ENCODE results near the gene ACTRT3. TPM values are rescaled to one million over a fixed set of nuclear protein-coding genes. Genes with fewer than 3 reads are reported as not detected.

Gene ACTRT3
- total and polyA plus RNA-seq, 2 of the 13 experiments (the other 11 are each of a cell fraction or from before 2014, with no cell fraction given), result 0.42 to 0.97 TPM

DNA sequence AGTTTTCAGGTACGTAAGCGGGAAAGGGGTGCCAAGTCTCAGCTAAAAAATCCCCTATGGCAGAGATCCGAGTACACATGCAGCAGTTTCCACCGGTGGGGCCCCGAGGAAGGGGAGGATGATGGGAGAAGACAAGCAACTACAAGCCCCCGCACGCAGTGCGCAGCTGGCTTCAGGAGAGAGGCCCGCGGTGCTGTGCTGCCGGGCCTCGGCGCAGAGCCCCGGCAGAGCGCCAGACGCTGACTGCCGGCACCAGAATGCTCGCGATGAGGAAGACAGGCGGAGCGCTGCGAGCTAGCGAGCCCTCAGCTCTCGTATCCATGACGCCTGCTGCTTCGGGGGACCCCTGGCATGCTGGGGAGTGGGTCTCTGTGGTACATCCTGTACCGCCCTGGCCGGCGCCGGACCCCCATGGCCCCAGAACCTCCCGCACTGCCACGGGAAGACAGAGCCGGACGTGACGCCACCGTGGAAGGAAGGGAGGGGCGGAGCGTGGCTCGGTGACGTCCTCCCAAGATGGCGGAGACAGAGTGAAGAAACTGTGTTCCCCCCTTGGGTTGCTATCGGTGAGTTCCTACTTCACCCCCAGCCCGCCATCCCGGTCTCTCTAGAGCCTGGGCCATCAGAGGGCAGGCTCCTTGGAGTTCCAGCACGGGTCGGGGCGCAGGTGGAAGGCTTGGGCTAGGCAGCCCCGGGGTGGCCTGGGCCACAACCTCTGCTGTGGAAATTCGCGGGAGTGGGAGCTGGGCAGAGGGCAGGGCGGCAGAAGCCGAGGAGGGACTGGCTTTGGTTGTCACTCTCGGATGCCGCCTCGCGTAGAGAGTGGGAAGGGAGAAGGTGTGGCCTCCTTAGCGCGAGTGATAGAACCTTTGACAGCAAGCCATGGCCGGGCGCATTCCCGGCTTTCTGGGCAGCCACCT, 3.8 kb upstream of the ACTRT3 start, which contains the start of gene MYNN (continued):
- TF ChIP-seq, protein P1, sequence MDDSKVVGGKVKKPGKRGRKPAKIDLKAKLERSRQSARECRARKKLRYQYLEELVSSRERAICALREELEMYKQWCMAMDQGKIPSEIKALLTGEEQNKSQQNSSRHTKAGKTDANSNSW (CRISPR knock-in tag; IDR thresholded peaks at IDR 0.05; ENCODE audit: borderline replicate concordance), result no peak
- TF ChIP-seq ZNF10 (CRISPR knock-in tag; IDR thresholded peaks at IDR 0.05; ENCODE audit: borderline replicate concordance, low read depth), result no peak
- no peak; the same call in 1 of the 2 replicates for TF ChIP-seq RFXAP (CRISPR knock-in tag; IDR thresholded peaks at IDR 0.05; ENCODE audit: borderline replicate concordance)
- TF ChIP-seq ZNF30 (CRISPR knock-in tag; IDR thresholded peaks at IDR 0.05), result no peak
- TF ChIP-seq SOX6 (IDR thresholded peaks at IDR 0.05), result no peak
- peak; percentile 77 for TF ChIP-seq SOX6 (CRISPR knock-in tag; IDR thresholded peaks at IDR 0.05)
- TF ChIP-seq SRY (CRISPR knock-in tag; IDR thresholded peaks at IDR 0.05), result peak; percentile 90
- no peak for TF ChIP-seq ZNF17 (CRISPR knock-in tag; IDR thresholded peaks at IDR 0.05)
- TF ChIP-seq ZNF232 (CRISPR knock-in tag; IDR thresholded peaks at IDR 0.05; ENCODE audit: borderline replicate concordance), result peak; percentile 75
- peak; percentile 94 for TF ChIP-seq ZNF256 (CRISPR knock-in tag; conservative IDR thresholded peaks at IDR 0.05)
- no peak for TF ChIP-seq FOXM1 (CRISPR knock-in tag; IDR thresholded peaks at IDR 0.05)
- no peak for TF ChIP-seq KDM6A (CRISPR knock-in tag; IDR thresholded peaks at IDR 0.05; ENCODE audit: low read depth)
- TF ChIP-seq TGIF2 (CRISPR knock-in tag; IDR thresholded peaks at IDR 0.05), result peak; percentile 77
- TF ChIP-seq, protein P2, sequence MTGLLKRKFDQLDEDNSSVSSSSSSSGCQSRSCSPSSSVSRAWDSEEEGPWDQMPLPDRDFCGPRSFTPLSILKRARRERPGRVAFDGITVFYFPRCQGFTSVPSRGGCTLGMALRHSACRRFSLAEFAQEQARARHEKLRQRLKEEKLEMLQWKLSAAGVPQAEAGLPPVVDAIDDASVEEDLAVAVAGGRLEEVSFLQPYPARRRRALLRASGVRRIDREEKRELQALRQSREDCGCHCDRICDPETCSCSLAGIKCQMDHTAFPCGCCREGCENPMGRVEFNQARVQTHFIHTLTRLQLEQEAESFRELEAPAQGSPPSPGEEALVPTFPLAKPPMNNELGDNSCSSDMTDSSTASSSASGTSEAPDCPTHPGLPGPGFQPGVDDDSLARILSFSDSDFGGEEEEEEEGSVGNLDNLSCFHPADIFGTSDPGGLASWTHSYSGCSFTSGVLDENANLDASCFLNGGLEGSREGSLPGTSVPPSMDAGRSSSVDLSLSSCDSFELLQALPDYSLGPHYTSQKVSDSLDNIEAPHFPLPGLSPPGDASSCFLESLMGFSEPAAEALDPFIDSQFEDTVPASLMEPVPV (CRISPR knock-in tag; IDR thresholded peaks at IDR 0.05), result peak; percentile 71; the same call in 1 of the 2 replicates
- peak; percentile 49; the same call in 2 of the 3 replicates for TF ChIP-seq MXI1 (IDR thresholded peaks at IDR 0.05; ENCODE audit: borderline replicate concordance, low read depth, low read length)
- peak; percentile 89 for TF ChIP-seq ZNF547 (CRISPR knock-in tag; IDR thresholded peaks at IDR 0.05)
- TF ChIP-seq ZZZ3 (CRISPR knock-in tag; IDR thresholded peaks at IDR 0.05; ENCODE audit: borderline replicate concordance), result no peak
- no peak for TF ChIP-seq RXRB (CRISPR knock-in tag; IDR thresholded peaks at IDR 0.05; ENCODE audit: borderline replicate concordance)
- no peak for TF ChIP-seq HNF4G (IDR thresholded peaks at IDR 0.05; ENCODE audit: borderline replicate concordance, low read depth, low read length)
- TF ChIP-seq HNF4G (CRISPR knock-in tag; IDR thresholded peaks at IDR 0.05; ENCODE audit: borderline replicate concordance, low read depth), result no peak
- TF ChIP-seq TRAFD1 (CRISPR knock-in tag; IDR thresholded peaks at IDR 0.05; ENCODE audit: borderline replicate concordance), result no peak
- no peak for TF ChIP-seq FOXA1 (IDR thresholded peaks at IDR 0.05)
- 0 out of 2 replicates have a peak, but pooled peaks have one; percentile 7 for TF ChIP-seq FOXA1 (CRISPR knock-in tag; IDR thresholded peaks at IDR 0.05)
- TF ChIP-seq ZNF44 (CRISPR knock-in tag; IDR thresholded peaks at IDR 0.05), result no peak; the same call in none of the 2 replicates
- peak; percentile 98 for TF ChIP-seq ZNF275 (CRISPR knock-in tag; IDR thresholded peaks at IDR 0.05; ENCODE audit: borderline replicate concordance)
- TF ChIP-seq NR1H2 (CRISPR knock-in tag; IDR thresholded peaks at IDR 0.05; ENCODE audit: borderline replicate concordance, low read depth), result no peak; the same call in 1 of the 2 replicates
